Measurements from ENCODE around the gene TMEM198. TPM values are rescaled to one million over a fixed set of nuclear protein-coding genes. Genes with fewer than 3 reads are reported as not detected.

TMEM198 gene
- total and polyA plus RNA-seq, 3 experiments from 2014 or later: 5.2 to 6.0 TPM; not detected in 1

DNA sequence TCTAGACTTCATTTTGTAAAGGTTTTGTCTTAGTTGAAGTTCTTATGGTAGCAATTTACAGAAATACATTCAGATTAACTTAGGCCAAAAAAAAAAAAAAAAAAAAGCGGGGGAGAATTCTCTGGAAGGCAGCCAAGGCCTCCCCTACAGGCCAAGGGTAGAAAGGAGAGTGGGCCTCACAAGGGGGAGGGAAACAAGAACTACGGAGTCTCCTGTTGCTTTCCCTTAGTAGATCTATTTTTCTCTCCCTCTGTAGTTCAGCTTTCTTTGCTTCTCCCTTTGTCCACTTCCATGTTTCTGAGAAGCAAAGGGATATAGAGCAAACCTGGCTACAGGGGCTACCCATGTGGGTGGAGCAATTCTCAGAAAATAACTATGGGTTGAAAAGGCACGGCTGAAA lies 51.4 kb downstream of the TMEM198 start:
- peaks cover 0 to 10% (median 1%) of the 10 kb centered on the region in 3 donors for H3K36me3 Mint-ChIP-seq
- H3K9me3 Mint-ChIP-seq: no peaks in the 10 kb centered on the region
- POLR2A ChIA-PET: no interaction called here
- CTCF ChIA-PET: interaction anchor here (1.1 kb wide), 1 partner anchor 66 kb away, joined by 3 read pairs; no protein-coding TSS in a partner anchor
- H3K4me1 ChIP-seq (ENCODE audit: insufficient read depth, low read length): peaks cover 14% of the 10 kb centered on the region
- H3K36me3 ChIP-seq (ENCODE audit: insufficient read depth, low read length): no peaks in the 10 kb centered on the region
- no peaks in the 10 kb centered on the region for H3K27me3 ChIP-seq (ENCODE audit: insufficient read depth, low read length, poor library complexity, severe bottlenecking)
- peak overlapping the region in 2 of 8 donors; percentile 40 to 91 for H3K27ac Mint-ChIP-seq
- no peak overlapping the region for H3K4me3 ChIP-seq (ENCODE audit: low read length)
- peaks cover 7 to 18% of the 10 kb centered on the region in 2 donors for H3K27me3 Mint-ChIP-seq
- peaks cover 15 to 26% (median 26%) of the 10 kb centered on the region in 3 donors for H3K4me1 Mint-ChIP-seq
- DNase-seq: no peak
- peak overlapping the region in 1 of 7 donors; percentile 97 for H3K4me3 Mint-ChIP-seq
- peak overlapping the region; percentile 67 for H3K27ac ChIP-seq (ENCODE audit: low read depth, low read length)
- H3K9me3 ChIP-seq (ENCODE audit: low read length): no peaks in the 10 kb centered on the region

DNA sequence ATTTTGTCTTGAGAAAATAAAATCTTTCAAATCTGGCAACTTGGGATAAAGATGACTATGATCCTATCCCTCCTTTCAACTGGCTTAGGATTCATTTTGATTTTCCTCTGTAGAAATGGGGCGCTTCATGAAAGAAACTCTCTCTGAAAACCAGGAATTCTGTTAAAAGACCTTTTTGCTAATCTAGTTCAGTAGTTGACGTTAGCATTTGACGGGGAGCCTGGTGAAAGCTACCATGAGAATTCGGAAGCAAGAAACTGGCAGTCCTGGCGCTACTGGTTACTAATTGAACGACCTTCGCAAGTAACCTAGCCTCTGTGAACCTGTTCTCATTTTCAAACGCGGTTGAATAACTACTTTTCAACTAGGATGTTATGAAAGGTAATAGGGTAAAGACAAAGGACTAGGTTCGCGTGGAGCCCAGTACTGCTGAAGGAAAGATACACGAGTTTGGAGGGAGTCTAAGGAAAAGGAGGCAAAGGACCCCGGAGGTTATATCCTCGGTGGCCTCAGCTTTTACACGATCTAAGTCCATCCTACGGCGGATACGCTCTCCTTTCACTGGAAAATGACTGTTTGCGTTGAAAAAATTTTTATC lies 53.2 kb downstream of the TMEM198 start:
- peaks cover 14% of the 10 kb centered on the region for H3K4me1 ChIP-seq (ENCODE audit: insufficient read depth, low read length)
- no peaks in the 10 kb centered on the region for H3K9me3 Mint-ChIP-seq
- H3K4me3 Mint-ChIP-seq: peak overlapping the region; percentile 95 to 98 (median 97)
- CTCF ChIA-PET: interaction anchor here (0.8 to 1.9 kb wide), 5 partner anchors 37 to 66 kb away, joined by 3 to 7 read pairs (median 3); no protein-coding TSS in a partner anchor
- peak overlapping the region; percentile 72 for H3K27ac ChIP-seq (ENCODE audit: low read depth, low read length)
- peaks cover 15 to 26% (median 26%) of the 10 kb centered on the region in 3 donors for H3K4me1 Mint-ChIP-seq
- H3K36me3 ChIP-seq (ENCODE audit: insufficient read depth, low read length): peaks cover 4% of the 10 kb centered on the region
- no peaks in the 10 kb centered on the region for H3K27me3 ChIP-seq (ENCODE audit: insufficient read depth, low read length, poor library complexity, severe bottlenecking)
- H3K27me3 Mint-ChIP-seq: peaks cover 3 to 17% of the 10 kb centered on the region in 2 donors
- H3K36me3 Mint-ChIP-seq: peaks cover 4 to 27% (median 7%) of the 10 kb centered on the region in 3 donors
- DNase-seq: no peak
- POLR2A ChIA-PET: interaction anchor here (0.6 kb wide), 1 partner anchor 10 kb away, joined by 3 read pairs; no protein-coding TSS in a partner anchor
- peak overlapping the region; percentile 69 for H3K4me3 ChIP-seq (ENCODE audit: low read length)
- H3K9me3 ChIP-seq (ENCODE audit: low read length): no peaks in the 10 kb centered on the region
- peak overlapping the region; percentile 91 to 98 (median 98) for H3K27ac Mint-ChIP-seq

DNA sequence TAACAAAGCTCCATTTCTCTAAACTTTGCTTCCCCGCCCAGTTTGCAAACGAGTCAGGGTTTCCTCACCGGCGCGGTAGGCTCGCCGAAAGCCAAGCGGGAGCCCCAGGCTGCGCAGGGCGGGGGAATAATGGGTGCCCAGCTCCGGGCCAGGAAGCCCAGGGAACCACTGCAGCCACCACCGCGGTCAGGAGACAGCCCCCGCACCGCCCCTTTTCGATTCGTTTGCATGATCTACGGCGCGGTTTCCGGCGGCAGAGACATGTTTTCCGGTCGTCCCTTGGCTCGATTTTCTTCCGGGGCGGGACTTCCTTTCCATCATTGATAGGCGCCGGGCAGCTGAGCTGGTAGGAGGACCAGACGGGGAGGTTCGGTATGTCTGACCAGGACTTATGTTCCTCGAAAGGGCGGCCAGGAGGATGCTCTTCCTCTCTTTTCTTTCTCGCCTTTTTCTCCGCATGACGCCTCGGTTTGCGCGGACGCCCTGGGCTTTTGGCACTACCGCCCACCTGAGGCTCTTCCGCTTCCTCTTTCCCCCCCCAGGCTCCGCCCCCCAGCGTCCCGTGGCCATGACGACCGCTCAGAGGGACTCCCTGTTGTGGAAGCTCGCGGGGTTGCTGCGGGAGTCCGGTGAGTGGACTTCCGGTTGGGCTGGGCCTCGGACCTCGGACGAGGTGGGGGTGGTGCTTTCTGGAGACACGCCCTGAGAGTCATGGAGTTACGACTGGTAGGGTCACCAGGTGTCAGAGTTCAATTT lies 53.9 kb downstream of the TMEM198 start, which contains the start of gene STK11IP:
Gene STK11IP, plus strand, starts transcription at position 306 of the 756 bp plus-strand sequence. Its CDS starts 263 bp downstream, at position 569.
- Histone ChIP-seq H3K36me3 (ENCODE audit: insufficient read depth, low read length) (peaks cover 7% of the 10 kb centered on the region), H3K27ac (ENCODE audit: low read depth, low read length) (peak within 1 kb of the TSS; percentile 72), H3K9me3 (ENCODE audit: low read length) (no peaks in the 10 kb centered on the region), H3K27me3 (ENCODE audit: insufficient read depth, low read length, poor library complexity, severe bottlenecking) (no peaks in the 10 kb centered on the region), H3K4me3 (ENCODE audit: low read length) (peak within 1 kb of the TSS; percentile 69), H3K4me1 (ENCODE audit: insufficient read depth, low read length) (peaks cover 14% of the 10 kb centered on the region)
- no peaks in the 10 kb centered on the region for H3K9me3 Mint-ChIP-seq
- peaks cover 15 to 26% (median 26%) of the 10 kb centered on the region in 3 donors for H3K4me1 Mint-ChIP-seq
- DNase-seq: peak; percentile 86 to 91 (median 88)
- CTCF ChIA-PET: interaction anchor here (0.8 to 1.9 kb wide), 5 partner anchors 38 to 67 kb away, joined by 3 to 7 read pairs (median 3); no protein-coding TSS in a partner anchor
- POLR2A ChIA-PET: interaction anchor here (0.6 kb wide), 1 partner anchor 9 kb away, joined by 3 read pairs; no protein-coding TSS in a partner anchor
- peak within 1 kb of the TSS; percentile 95 to 98 (median 97) for H3K4me3 Mint-ChIP-seq
- peaks cover 1 to 11% of the 10 kb centered on the region in 2 donors for H3K27me3 Mint-ChIP-seq
- peaks cover 4 to 34% (median 11%) of the 10 kb centered on the region in 3 donors for H3K36me3 Mint-ChIP-seq
- H3K27ac Mint-ChIP-seq: peak within 1 kb of the TSS; percentile 91 to 98 (median 98)

DNA sequence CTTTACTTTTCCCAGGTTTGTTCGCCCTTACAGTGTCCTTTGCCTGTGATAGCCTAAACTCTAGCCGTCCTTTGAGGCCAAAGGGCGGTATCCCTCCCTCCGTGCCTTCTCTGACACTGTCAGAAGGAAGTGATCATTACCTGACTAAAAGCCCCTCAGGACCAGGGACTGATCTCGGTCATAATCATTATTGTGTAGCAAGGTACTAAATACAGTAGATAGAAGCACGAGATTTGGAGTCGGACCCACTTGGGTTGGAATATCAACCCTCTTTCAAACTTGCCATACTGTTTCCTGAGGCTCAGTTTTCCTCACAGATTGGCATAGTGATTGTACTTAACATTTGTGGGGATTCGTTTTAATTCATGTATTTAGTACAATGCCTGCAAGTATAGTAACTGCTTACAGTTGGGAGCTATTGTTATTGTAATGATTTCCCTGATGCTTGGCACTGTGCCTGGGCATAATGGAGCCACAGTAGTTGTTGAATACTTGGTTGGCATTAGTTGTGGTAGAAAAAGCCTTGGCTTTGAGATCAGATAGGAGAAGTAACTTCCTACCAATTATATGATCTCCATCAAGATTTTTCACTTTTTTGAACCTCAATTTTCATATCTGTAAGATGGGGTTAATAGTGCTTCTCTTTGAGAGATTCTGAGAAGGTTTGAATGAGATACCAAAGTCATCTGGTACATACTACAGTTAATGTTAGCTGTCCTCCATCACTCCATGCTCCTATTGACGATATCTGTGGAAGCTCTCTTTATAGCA lies 54.7 kb downstream of the TMEM198 start:
- CTCF ChIA-PET: interaction anchor here (1.9 to 2.0 kb wide), 2 partner anchors 38 to 57 kb away, joined by 5 to 6 read pairs; no protein-coding TSS in a partner anchor
- peaks cover 4 to 37% (median 13%) of the 10 kb centered on the region in 3 donors for H3K36me3 Mint-ChIP-seq
- no peaks in the 10 kb centered on the region for H3K9me3 Mint-ChIP-seq
- H3K4me1 Mint-ChIP-seq: peaks cover 15 to 26% (median 26%) of the 10 kb centered on the region in 3 donors
- peak overlapping the region; percentile 91 to 98 (median 98) for H3K27ac Mint-ChIP-seq
- H3K4me3 Mint-ChIP-seq: peak overlapping the region; percentile 95 to 98 (median 97)
- H3K27ac ChIP-seq (ENCODE audit: low read depth, low read length): peak overlapping the region; percentile 72
- peaks cover 14% of the 10 kb centered on the region for H3K4me1 ChIP-seq (ENCODE audit: insufficient read depth, low read length)
- H3K27me3 ChIP-seq (ENCODE audit: insufficient read depth, low read length, poor library complexity, severe bottlenecking): no peaks in the 10 kb centered on the region
- H3K9me3 ChIP-seq (ENCODE audit: low read length): no peaks in the 10 kb centered on the region
- peak overlapping the region; percentile 69 for H3K4me3 ChIP-seq (ENCODE audit: low read length)
- POLR2A ChIA-PET: no interaction called here
- peaks cover 7% of the 10 kb centered on the region for H3K36me3 ChIP-seq (ENCODE audit: insufficient read depth, low read length)
- no peak for DNase-seq
- peaks cover 1 to 5% of the 10 kb centered on the region in 2 donors for H3K27me3 Mint-ChIP-seq

Other genes with a start within 250 kb of the TMEM198 start
- under 1 TPM in 1 of 2 experiments, not detected in 1; 0.11 TPM for gene PTPRN, start 234.6 kb upstream of the TMEM198 start, total RNA-seq
- not detected for gene PTPRN, start 234.6 kb upstream of the TMEM198 start, polyA plus RNA-seq
- gene RESP18, start 211.3 kb upstream of the TMEM198 start, total RNA-seq: not detected
- gene RESP18, start 211.3 kb upstream of the TMEM198 start, polyA plus RNA-seq: not detected
- 100 to 1,000 TPM; 112 to 116 TPM for gene DNPEP, start 156.1 kb upstream of the TMEM198 start, total RNA-seq
- 69.1 TPM for gene DNPEP, start 156.1 kb upstream of the TMEM198 start, polyA plus RNA-seq
- not detected for gene DES, start 125.7 kb upstream of the TMEM198 start, total RNA-seq
- gene DES, start 125.7 kb upstream of the TMEM198 start, polyA plus RNA-seq: not detected
- 1 to 10 TPM in 1 of 2 experiments, under 1 TPM in 1; 0.94 to 1.0 TPM for gene SPEG, start 109.2 kb upstream of the TMEM198 start, total RNA-seq
- 0.48 TPM for gene SPEG, start 109.2 kb upstream of the TMEM198 start, polyA plus RNA-seq
- gene GMPPA, start 45.1 kb upstream of the TMEM198 start, total RNA-seq: 10 to 100 TPM; 36.9 to 37.1 TPM
- gene GMPPA, start 45.1 kb upstream of the TMEM198 start, polyA plus RNA-seq: 32.5 TPM
- gene ASIC4, start 29.5 kb upstream of the TMEM198 start, total RNA-seq: not detected
- gene ASIC4, start 29.5 kb upstream of the TMEM198 start, polyA plus RNA-seq: not detected
- 10 to 100 TPM; 32.9 to 36.5 TPM for gene CHPF, start 219 bp upstream of the TMEM198 start, total RNA-seq
- 8.7 TPM for gene CHPF, start 219 bp upstream of the TMEM198 start, polyA plus RNA-seq
- gene OBSL1, start 27.5 kb downstream of the TMEM198 start, total RNA-seq: under 1 TPM; 0.48 to 0.69 TPM
- gene OBSL1, start 27.5 kb downstream of the TMEM198 start, polyA plus RNA-seq: not detected
- gene INHA, start 28.3 kb downstream of the TMEM198 start, total RNA-seq: not detected
- gene INHA, start 28.3 kb downstream of the TMEM198 start, polyA plus RNA-seq: not detected
- gene STK11IP, start 53.8 kb downstream of the TMEM198 start, total RNA-seq: 10 to 100 TPM; 26.2 to 32.2 TPM
- 12.6 TPM for gene STK11IP, start 53.8 kb downstream of the TMEM198 start, polyA plus RNA-seq
- under 1 TPM in 1 of 2 experiments, not detected in 1; 0.13 TPM for gene SLC4A3, start 83.6 kb downstream of the TMEM198 start, total RNA-seq
- gene SLC4A3, start 83.6 kb downstream of the TMEM198 start, polyA plus RNA-seq: not detected

Data from CD8-positive, alpha-beta memory T cell (primary cell).